ENCODE measurements around the gene CLDN5.

DNA sequence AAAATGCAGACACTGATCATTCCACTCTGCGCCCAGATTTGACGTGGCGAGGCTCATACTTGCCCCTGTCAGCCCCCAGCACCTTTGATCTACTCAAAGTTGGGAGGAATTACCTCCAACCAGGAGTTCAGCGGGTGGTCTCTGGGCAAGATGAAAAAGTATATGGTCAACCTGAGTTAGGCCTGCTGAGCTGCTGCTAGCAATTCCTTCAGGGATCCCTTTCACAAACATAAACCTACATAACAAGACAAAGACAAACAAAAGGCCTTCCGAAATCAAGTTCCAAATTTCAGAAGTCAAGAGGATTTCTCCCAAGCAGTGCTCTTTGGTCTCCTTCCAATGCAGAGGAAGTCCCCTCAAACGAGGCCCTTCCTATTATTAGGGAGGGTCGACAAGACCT lies 20.8 kb downstream of the CLDN5 start:
- TF ChIP-seq EZH2 (optimal IDR thresholded peaks at IDR 0.05; ENCODE audit: low read depth, low read length): no peak
- TF ChIP-seq, protein P1, sequence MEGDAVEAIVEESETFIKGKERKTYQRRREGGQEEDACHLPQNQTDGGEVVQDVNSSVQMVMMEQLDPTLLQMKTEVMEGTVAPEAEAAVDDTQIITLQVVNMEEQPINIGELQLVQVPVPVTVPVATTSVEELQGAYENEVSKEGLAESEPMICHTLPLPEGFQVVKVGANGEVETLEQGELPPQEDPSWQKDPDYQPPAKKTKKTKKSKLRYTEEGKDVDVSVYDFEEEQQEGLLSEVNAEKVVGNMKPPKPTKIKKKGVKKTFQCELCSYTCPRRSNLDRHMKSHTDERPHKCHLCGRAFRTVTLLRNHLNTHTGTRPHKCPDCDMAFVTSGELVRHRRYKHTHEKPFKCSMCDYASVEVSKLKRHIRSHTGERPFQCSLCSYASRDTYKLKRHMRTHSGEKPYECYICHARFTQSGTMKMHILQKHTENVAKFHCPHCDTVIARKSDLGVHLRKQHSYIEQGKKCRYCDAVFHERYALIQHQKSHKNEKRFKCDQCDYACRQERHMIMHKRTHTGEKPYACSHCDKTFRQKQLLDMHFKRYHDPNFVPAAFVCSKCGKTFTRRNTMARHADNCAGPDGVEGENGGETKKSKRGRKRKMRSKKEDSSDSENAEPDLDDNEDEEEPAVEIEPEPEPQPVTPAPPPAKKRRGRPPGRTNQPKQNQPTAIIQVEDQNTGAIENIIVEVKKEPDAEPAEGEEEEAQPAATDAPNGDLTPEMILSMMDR (IDR thresholded peaks at IDR 0.05; ENCODE audit: low read length): no peak
